ENCODE results near the gene RNASEL.

Gene RNASEL

DNA sequence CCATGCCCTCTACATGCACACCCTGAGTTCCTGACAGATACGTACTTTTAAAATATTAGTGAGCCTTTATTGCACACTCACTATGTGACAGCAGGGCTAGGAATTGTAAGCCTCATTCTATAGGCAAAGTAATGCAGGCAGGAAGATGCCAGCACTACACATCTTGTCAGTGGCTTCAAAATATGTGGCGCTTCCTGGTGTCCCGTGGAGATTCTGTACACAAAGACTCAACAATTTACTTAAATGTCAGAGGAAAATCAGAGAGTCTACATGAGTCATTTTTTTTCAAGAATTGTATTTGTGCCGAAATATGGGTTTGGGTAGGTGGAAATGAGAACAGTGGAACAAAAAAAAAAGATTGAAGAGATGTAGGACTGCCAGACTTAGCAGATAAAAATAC lies 27.6 kb downstream of the RNASEL start:
- no peak for TF ChIP-seq CTCF (IDR thresholded peaks at IDR 0.05)
- no peak for DNase-seq (ENCODE audit: low spot score)
- no peak overlapping the region for H3K27ac ChIP-seq
- H3K4me3 ChIP-seq, result no peak overlapping the region

GRCh38 chr1:182560392-182560984 lies 28.6 kb downstream of the RNASEL start:
- Histone ChIP-seq H3K27ac (no peak overlapping the region), H3K4me3 (no peak overlapping the region)
- no peak for TF ChIP-seq CTCF (IDR thresholded peaks at IDR 0.05)
- DNase-seq (ENCODE audit: low spot score), result no peak

DNA sequence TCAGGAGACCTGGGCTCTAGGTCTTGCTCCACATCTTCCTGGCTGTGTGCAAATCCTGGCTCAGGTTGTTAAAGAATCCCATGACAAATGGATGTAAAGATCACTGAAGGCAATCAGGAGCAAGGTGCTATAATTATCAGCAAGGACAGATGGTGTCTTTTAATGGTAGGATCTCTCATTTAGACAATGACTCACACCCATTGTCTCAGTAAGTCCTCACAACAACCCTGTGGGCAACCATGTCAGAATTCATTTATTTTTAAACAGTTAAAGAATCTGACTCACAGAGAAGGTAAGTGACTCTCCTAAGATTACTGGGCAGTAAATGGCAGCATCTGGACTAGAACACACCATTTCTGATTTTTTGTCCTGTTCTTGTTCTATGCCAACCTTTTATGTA lies 32.8 kb downstream of the RNASEL start:
- H3K27ac ChIP-seq, result no peak overlapping the region
- DNase-seq (ENCODE audit: low spot score), result no peak
- H3K4me3 ChIP-seq, result no peak overlapping the region
- no peak for TF ChIP-seq CTCF (IDR thresholded peaks at IDR 0.05)

DNA sequence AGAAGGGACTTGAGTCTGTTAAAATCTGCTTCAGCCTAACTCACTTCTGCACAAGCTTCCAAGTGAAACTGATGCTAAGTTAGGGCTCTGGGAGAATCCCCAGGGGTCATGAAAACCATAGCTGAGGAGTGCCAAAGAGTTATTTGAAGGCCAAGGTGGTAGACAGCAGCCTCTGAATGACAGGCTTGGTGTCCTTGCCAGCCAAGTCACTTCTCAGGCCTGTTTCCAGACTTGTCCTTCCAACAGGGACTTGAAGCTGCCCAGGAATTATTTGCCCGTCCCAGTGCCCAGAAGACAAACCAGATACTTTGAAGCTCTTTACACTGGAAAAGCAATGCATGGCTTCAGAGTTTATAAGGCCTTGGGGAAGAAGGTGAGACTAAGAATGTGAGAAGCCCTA lies 33.6 kb downstream of the RNASEL start:
- DNase-seq (ENCODE audit: low spot score), result no peak
- Histone ChIP-seq H3K27ac (no peak overlapping the region), H3K4me3 (no peak overlapping the region)
- no peak for TF ChIP-seq CTCF (IDR thresholded peaks at IDR 0.05)

DNA sequence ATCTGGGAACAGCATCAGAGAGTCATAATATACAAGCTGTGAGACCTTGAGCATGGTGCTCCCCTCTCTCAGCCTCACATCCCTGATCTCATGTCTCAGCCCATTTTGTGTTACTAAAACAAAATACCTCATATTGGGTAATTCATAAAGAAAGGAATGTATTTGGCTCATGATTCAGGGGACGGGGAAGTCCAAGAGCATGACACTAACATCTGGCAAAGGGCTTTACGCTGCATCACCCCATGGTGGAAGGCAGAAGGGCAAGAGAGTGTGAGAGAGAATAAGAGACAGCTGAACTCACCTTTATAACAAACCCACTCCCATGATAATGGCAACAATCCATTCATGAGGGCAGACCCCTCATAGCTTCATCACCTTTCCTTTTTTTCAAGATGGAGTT lies 36.5 kb downstream of the RNASEL start:
- TF ChIP-seq CTCF (IDR thresholded peaks at IDR 0.05), result no peak
- DNase-seq (ENCODE audit: low spot score), result no peak
- H3K4me3 ChIP-seq, result no peak overlapping the region
- no peak overlapping the region for H3K27ac ChIP-seq

GRCh38 chr1:182549811-182550210 lies 39.2 kb downstream of the RNASEL start:
- no peak for TF ChIP-seq CTCF (IDR thresholded peaks at IDR 0.05)
- Histone ChIP-seq H3K4me3 (no peak overlapping the region), H3K27ac (no peak overlapping the region)
- no peak for DNase-seq (ENCODE audit: low spot score)

DNA sequence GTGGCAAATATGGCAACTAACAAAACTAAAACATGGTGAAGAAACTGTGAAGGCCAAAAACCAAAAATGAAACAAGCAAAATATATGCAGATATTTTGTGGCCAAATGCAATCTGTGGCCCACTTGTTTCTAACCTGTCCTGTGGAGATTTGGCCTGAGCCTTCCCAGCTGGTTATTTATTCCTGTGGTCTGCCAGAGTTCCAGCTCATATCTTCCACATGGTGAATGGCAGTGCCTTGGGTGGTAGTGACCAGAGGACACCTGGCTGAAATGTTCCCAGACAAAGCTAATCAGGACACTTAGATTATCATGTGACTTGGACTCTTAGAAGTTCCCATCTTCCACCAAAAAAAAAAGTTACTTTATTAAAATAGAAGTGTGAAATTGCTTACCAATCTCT lies 39.7 kb downstream of the RNASEL start:
- no peak for TF ChIP-seq CTCF (IDR thresholded peaks at IDR 0.05)
- H3K4me3 ChIP-seq, result no peak overlapping the region
- no peak for DNase-seq (ENCODE audit: low spot score)
- no peak overlapping the region for H3K27ac ChIP-seq
